HG02610 (cell line): ENCODE measurements around the gene PIAS4.

Experiments used
- ATAC-seq: cut with Tn5 transposase; IDR thresholded peaks from one replicate; pipeline ENCODE4 v1.9.1; 2021; ENCODE audit warnings: mild to moderate bottlenecking, moderate library complexity; ENCODE audit not compliant: unreplicated experiment

The PIAS4 gene

DNA sequence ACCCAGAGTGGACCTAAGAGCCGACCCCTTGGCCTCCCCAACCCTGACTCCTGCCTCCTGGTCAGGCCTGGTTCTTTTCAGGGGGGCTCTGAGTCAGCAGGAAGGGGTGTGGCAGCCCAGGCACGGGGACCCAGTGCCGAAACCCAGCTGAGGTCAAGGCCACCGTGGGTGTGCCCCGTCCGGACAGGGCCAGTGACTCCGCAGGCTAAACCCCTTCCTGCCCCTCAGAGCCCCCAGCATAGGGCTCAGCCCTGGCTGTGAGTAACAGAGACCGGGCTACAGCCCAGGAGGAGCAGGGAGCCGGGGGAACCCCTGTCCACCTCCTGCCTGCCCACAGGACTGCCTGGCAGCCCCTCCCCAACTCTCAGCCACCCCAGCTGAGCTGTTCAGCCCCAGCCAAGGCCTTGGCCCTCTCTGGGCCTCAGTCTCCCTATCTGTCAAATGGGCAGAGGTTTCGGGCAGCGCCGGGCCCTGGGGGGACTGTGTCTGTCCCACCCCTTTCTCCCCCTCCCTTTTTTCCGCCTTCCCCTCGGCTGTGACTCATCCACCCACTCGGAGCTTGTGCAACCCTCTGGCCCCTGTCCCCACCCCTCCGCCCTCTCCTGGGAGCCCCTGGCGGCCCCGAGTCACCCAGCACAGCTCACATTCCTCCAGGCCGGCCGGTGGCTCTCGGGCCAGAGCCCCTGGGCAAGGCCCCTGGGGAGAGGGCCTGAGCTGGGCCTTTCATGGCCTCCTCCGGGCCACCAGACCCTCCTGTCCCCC is 50.6 kb downstream of the PIAS4 start:
- no peak for ATAC-seq

DNA sequence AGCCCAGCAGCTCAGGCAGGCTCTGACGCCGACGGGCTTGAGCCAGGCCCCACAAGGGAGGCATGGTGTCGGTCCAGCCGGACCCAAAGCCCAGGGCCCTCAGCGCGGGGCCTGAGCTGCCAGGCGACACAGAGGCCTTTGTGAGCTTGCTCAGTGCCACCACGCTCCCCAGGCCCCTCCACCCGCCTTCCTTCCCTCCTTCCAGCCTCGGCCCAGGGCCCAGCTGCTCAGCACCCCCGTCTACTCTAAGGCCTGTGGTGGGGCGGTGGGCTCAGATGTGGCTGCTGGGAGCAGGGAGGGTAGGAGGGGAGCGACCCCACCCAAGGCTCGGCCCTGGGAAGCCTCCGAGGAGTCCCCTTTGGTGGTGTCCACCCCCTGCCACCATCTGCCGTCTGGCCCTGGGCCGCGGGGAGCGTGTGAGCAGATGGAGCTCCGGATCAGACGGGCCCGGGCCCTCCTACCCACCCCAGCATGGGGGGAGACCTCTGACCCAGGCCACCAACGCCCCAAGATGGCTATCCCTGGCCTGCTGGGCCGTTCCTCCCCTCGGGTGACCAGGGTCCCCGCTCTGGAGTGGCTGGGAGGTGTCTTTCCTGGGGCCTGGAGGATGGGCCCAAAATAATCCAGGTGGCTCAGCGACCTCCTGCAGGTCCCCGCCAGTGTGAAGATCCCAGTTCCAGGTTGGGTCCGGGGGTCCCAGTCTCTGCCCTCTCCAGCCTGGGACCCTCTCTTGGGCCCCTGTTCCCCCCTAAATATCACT is 51.3 kb downstream of the PIAS4 start:
- no peak for ATAC-seq

DNA sequence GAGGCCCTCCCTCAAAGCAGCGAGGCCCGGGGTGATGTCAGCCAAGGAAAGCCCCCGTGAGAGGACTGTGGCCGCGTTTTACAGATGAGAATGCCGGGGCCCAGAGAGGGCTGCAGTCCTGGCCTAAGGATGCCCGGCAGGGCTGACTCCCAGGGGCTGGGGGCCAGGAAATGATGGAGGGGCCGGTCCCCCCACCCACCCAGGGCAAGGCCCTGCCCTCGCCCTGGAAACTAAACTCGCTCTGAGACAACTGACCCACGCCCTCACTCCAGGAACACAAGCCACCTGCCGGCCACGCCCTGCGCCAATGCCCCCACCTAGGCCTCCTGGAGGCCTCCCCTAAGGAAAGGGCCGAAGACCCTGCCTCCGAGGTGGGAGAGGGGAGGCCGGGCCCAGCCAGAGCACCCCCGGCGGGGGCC is 51.9 kb downstream of the PIAS4 start:
- no peak for ATAC-seq

- no peak for ATAC-seq
These were observed 52.5 kb downstream of the PIAS4 start for GRCh38 chr19:4059891-4060620.

DNA sequence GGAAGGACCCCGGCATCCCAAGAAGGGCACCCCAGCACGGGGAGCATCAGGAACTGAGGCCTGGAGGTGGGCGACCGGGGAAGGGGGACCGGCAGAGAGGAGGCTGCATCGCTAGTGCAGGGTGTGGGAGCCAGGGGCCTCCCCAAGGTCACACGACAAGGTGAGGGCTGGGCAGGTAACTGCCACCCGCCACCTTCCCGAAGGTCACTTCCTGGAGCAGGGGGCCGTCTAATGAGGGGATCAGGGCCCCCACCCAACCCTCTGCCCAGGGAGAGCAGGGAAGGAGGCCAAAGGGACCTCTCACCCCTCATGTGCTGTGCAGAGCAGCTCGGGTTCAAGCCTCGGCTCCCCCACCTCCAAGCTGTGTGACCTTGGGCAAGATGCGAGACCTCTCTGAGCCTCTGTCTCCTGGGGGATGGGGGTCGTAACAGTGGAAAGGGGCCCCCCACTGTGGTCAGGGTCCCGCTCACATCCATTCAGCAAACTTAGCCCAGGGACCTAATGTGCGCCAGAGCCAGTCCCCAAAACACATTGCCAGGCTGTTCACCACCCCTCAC is 53.2 kb downstream of the PIAS4 start:
- no peak for ATAC-seq

DNA sequence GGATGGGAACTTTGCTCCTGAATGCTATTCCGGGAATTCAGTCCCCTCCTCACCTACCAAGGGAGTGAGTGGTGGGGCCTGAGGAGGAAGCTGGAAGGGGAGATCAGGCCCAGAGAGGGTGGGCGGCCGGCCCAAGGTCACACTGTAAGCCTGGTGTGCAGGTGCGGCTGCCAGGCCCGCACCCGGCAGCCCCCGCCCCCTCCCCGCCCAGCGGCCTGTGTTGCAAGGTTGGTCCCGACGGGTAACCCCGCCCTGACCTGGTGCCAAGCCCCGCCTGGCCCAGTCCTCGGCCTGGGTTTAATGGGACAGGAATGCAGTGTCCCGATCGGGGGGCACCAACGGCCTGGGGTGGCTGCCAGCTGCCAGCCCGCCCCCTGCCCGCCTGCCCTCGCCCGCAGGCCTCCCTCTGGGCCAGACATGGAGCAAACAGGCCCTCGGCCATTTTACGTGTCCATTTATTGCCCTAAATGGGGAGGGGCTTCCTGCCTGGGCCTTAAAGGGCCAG is 53.7 kb downstream of the PIAS4 start:
- no peak for ATAC-seq

DNA sequence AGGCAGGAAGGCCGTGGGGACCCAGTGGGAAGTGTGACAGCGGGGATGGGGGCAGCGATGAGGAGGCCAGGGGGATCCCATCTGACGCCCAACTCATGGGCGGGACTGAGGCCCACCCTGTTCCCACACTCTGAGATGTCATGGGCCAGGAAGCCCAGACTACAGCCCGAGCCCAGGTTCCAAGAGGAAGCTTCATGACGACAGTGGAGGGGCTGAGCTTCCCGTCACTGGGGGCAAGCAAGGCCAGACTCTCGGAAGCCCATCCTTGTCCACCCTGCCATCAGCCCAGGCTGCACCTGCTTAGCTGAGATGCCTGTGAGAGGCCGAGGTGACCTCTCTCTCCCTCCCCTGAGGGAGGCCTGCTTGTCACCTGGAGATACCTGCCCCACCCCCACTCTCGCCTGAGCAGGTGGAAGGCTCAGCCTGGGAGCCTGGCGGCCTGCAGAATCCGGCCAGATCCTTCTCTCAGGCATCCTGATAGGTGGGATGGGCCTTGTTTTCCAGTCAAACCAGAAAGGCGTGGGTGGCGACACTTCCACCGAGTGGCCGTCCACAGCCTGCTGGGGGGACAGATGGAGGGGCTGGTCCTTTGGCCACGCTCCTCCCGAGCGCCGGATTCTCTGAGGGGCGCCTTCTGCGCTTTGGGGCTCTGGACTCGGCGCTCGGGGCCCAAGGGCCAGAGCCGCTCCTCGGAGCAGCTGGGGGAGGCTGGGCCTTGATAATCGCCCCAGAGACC is 54.3 kb downstream of the PIAS4 start:
- no peak for ATAC-seq

GRCh38 chr19:4062419-4063368 is 55.2 kb downstream of the PIAS4 start:
- ATAC-seq: no peak

- no peak for ATAC-seq
These were observed 56.0 kb downstream of the PIAS4 start for GRCh38 chr19:4063369-4064148.

DNA sequence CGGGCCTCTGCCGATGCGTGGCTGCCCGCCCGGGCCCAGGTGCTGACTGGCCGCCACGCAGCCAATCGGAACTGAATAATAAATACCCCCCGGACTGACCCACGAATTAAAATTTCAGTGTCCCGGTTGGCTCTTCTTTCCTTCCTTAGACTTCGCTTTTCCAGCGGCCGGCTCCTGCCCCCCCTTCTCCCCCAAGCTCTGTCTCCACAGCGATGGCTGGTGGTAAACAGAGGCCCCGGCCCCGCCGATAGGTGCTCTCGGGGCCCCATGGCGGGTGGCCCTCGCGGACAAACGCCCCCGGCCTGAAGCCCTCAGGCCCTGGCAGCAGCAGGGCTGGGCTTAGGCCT is 56.6 kb downstream of the PIAS4 start:
- no peak for ATAC-seq

GRCh38 chr19:4064496-4065260 is 57.1 kb downstream of the PIAS4 start:
- no peak for ATAC-seq

DNA sequence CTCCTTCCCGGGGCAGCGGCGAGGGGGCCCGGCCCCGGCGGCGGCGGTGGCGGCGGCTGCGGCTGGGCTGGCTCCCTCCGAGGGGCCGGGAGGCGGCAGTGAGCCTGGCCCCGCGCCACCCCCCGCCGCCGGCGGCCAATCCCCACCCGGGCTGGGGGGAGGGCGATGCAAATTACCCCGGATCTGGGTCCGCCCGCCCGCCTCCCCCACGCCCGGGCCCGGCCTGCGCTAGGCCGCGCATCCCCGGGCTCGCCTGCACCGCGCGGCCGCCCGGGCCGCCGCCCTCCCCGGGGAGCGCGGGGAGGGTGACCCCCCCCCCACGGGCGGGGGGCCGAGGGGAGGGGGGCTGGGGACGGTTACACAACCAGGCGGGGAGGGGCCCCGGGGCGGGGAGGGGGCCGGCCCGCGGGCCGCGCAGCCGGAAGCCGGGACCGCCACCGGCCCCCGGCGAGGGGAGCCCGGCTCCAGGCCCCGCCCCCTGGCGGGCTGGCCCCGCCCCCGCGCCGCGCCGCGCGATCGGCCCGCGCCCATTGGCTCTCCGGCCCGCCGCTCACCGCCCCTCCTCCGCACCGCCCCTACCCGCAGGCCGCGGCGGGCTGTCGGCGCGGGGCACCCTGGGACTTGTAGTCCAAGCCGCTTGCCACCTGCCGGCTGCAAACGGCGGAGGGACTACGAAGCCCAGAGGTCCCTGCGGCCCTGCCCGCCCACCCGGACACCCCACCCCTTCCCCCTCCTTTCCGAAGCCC is 58.1 kb downstream of the PIAS4 start:
- peak; percentile 76 for ATAC-seq

DNA sequence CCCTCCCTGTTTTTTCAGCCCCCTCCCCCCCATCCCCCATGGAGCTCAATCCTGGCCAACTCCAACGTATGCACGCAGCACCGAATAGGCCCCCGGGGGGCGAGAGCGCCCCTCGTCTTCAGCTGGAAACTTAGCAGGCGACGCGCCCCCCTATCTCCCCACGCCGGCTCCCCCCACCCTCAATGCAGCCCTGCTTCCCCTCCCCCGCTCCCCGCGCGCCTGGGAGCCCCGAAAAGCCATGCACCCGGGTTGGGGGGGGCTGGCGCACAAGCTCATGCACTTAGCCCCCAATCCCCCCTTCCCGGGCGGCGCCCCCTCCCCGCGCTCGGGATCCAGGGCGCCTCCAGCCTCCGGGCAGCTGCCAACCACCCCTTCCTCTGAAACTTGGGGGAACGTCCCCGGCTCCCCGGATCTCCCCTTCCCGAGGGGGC is 58.7 kb downstream of the PIAS4 start:
- no peak for ATAC-seq

GRCh38 chr19:4066682-4067395 is 59.3 kb downstream of the PIAS4 start, which contains the start of gene ZBTB7A:
Gene ZBTB7A, minus strand, starts transcription at chr19:4066899. Its CDS starts 11,667 bp downstream, at chr19:4055232.
- no peak for ATAC-seq

- no peak for ATAC-seq
These were observed 60.0 kb downstream of the PIAS4 start for GRCh38 chr19:4067396-4068046.
